Measurements from ENCODE around the gene ZNF606.

DNA sequence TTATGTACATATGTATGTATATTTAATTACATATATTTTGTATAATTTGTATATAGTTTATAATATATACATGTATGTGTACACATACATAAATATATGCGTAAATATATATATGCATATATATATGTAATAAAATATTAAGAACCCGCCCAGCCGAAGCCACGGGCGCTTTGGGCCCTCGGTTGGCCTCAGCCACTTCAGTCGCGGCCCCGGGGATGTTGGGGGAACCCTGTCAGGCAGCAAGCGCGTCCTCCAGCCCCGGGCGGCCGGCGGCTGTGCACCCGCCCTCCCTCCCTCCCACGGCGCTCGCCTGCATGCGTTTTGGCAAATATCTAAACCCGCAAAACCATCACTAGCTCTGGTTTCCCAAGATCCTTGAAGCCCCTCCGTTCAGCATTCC lies 7.9 kb upstream of the ZNF606 start:
- TF ChIP-seq, protein P1, sequence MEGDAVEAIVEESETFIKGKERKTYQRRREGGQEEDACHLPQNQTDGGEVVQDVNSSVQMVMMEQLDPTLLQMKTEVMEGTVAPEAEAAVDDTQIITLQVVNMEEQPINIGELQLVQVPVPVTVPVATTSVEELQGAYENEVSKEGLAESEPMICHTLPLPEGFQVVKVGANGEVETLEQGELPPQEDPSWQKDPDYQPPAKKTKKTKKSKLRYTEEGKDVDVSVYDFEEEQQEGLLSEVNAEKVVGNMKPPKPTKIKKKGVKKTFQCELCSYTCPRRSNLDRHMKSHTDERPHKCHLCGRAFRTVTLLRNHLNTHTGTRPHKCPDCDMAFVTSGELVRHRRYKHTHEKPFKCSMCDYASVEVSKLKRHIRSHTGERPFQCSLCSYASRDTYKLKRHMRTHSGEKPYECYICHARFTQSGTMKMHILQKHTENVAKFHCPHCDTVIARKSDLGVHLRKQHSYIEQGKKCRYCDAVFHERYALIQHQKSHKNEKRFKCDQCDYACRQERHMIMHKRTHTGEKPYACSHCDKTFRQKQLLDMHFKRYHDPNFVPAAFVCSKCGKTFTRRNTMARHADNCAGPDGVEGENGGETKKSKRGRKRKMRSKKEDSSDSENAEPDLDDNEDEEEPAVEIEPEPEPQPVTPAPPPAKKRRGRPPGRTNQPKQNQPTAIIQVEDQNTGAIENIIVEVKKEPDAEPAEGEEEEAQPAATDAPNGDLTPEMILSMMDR (IDR thresholded peaks at IDR 0.05): no peak
- TF ChIP-seq POLR2AphosphoS5 (IDR thresholded peaks at IDR 0.05) (no peak), POLR2A (IDR thresholded peaks at IDR 0.05; ENCODE audit: low read depth) (no peak)

All from esophagus muscularis mucosa (tissue), 3 donors.